SK-N-SH treated with all-trans-retinoic acid at 6 μM for 48 hours (cell line): ENCODE results near the gene ZBTB7B.

ENCODE experiments used
- ARNTL ChIP-seq: fragments of 450-650 bp; formaldehyde crosslinking; IDR thresholded peaks from 2 replicates; pipeline ENCODE4 v1.5.0; 2020; ENCODE audit warnings: low read depth, mild to moderate bottlenecking, moderate library complexity, borderline replicate concordance
- BACH2 ChIP-seq: fragments of 250-450 bp; sonication (Bioruptor Pico); IDR thresholded peaks from 2 replicates; pipeline ENCODE4 v1.9.0; 2021; ENCODE audit warnings: mild to moderate bottlenecking, borderline replicate concordance
- CREB5 ChIP-seq: fragments of 250-450 bp; sonication (Bioruptor Pico); IDR thresholded peaks from 2 replicates; pipeline ENCODE4 v1.5.1; 2020; ENCODE audit warnings: low read depth, mild to moderate bottlenecking, moderate library complexity
- CSDC2 ChIP-seq: fragments of 250-450 bp; sonication (Bioruptor Pico); IDR thresholded peaks from 2 replicates; pipeline ENCODE4 v1.5.0; 2020; ENCODE audit warnings: mild to moderate bottlenecking, moderate library complexity
- ESRRG ChIP-seq: fragments of 250-450 bp; sonication (Bioruptor Pico); IDR thresholded peaks from 2 replicates; pipeline ENCODE4 v1.6.1; 2021; ENCODE audit warnings: mild to moderate bottlenecking
- GLIS3 ChIP-seq: fragments of 250-450 bp; sonication (Bioruptor Pico); IDR thresholded peaks from 2 replicates; pipeline ENCODE4 v1.5.0; 2020; ENCODE audit warnings: mild to moderate bottlenecking, moderate library complexity
- OSR1 ChIP-seq: fragments of 250-450 bp; sonication (Bioruptor Pico); IDR thresholded peaks from 2 replicates; pipeline ENCODE4 v1.8.0; 2022; ENCODE audit warnings: moderate library complexity, mild to moderate bottlenecking, inconsistent platforms
- PATZ1 ChIP-seq: fragments of 250-450 bp; sonication (Bioruptor Pico); IDR thresholded peaks from 2 replicates; pipeline ENCODE4 v1.8.0; 2020; ENCODE audit warnings: mild to moderate bottlenecking, moderate library complexity, borderline replicate concordance
- PPARA ChIP-seq: fragments of 250-450 bp; sonication (Bioruptor Pico); IDR thresholded peaks from 2 replicates; pipeline ENCODE4 v1.5.0; 2020; ENCODE audit warnings: mild to moderate bottlenecking, borderline replicate concordance
- SNAI2 ChIP-seq: fragments of 250-450 bp; sonication (Bioruptor Pico); IDR thresholded peaks from 2 replicates; pipeline ENCODE4 v1.5.0; 2020; ENCODE audit warnings: mild to moderate bottlenecking, moderate library complexity
- TCF4 ChIP-seq: fragments of 250-450 bp; sonication (Bioruptor Pico); IDR thresholded peaks from 2 replicates; pipeline ENCODE4 v1.8.0; 2021; ENCODE audit warnings: mild to moderate bottlenecking, moderate library complexity, borderline replicate concordance
- TOX ChIP-seq: fragments of 250-450 bp; sonication (Bioruptor Pico); IDR thresholded peaks from 2 replicates; pipeline ENCODE4 v1.8.0; 2021; ENCODE audit warnings: mild to moderate bottlenecking, moderate library complexity, borderline replicate concordance
- ZFP30 ChIP-seq: fragments of 450-650 bp; formaldehyde crosslinking; IDR thresholded peaks from 2 replicates; pipeline ENCODE4 v1.5.0; 2022; ENCODE audit warnings: mild to moderate bottlenecking, moderate library complexity

GRCh38 chr1:155062151-155062686, 59.6 kb downstream of the ZBTB7B start:
- TF ChIP-seq GLIS3 (CRISPR knock-in tag) (no peak), ZFP30 (no peak), CSDC2 (no peak), SNAI2 (no peak), BACH2 (no peak), TOX (CRISPR knock-in tag) (no peak), PPARA (CRISPR knock-in tag) (no peak), PATZ1 (CRISPR knock-in tag) (no peak), OSR1 (CRISPR knock-in tag) (no peak), TCF4 (no peak), ESRRG (CRISPR knock-in tag) (no peak), CREB5 (CRISPR knock-in tag) (no peak), ARNTL (CRISPR knock-in tag) (no peak)
